ENCODE measurements around the gene SPEM1.

The SPEM1 gene

GRCh38 chr17:7403043-7403726 is 16.9 kb upstream of the SPEM1 start:
- DNase-seq: no peak

GRCh38 chr17:7403727-7403976 is 16.5 kb upstream of the SPEM1 start:
- DNase-seq: no peak

GRCh38 chr17:7403977-7404736 is 16.0 kb upstream of the SPEM1 start, which contains the start of gene TMEM256:
TMEM256 (minus strand) TSS chr17:7404097; CDS start chr17:7404084, 13 bp downstream.
- DNase-seq: peak; percentile 92 to 99 (median 96)

- peak in 3 of 5 donors; percentile 63 to 78 (median 69) for DNase-seq
Observed at GRCh38 chr17:7404737-7405349, 15.3 kb upstream of the SPEM1 start.

- no peak for DNase-seq
Observed at GRCh38 chr17:7405350-7406234, 14.5 kb upstream of the SPEM1 start.

- DNase-seq: no peak
Observed at GRCh38 chr17:7406235-7406825, 13.8 kb upstream of the SPEM1 start.

GRCh38 chr17:7407082-7407481 is 13.0 kb upstream of the SPEM1 start:
- DNase-seq: no peak

GRCh38 chr17:7407485-7408251 is 12.5 kb upstream of the SPEM1 start, which contains the start of gene NLGN2:
NLGN2 (plus strand) TSS chr17:7407845; CDS start chr17:7408256, 411 bp downstream.
- no peak for DNase-seq

- DNase-seq: peak in 1 of 5 donors; percentile 24
Observed at GRCh38 chr17:7408252-7408727, 11.8 kb upstream of the SPEM1 start.

GRCh38 chr17:7408863-7409262 is 11.3 kb upstream of the SPEM1 start:
- no peak for DNase-seq

GRCh38 chr17:7409716-7410115 is 10.4 kb upstream of the SPEM1 start:
- no peak for DNase-seq

GRCh38 chr17:7410634-7411426 is 9.3 kb upstream of the SPEM1 start:
- DNase-seq: no peak

GRCh38 chr17:7411427-7411750 is 8.7 kb upstream of the SPEM1 start:
- DNase-seq: no peak

- DNase-seq: no peak
Observed at GRCh38 chr17:7413346-7413985, 6.7 kb upstream of the SPEM1 start.

- DNase-seq: no peak
Observed at GRCh38 chr17:7414837-7415236, 5.3 kb upstream of the SPEM1 start.

GRCh38 chr17:7415784-7416183 is 4.3 kb upstream of the SPEM1 start:
- DNase-seq: no peak

- DNase-seq: no peak
Observed at GRCh38 chr17:7416323-7416722, 3.8 kb upstream of the SPEM1 start.

- no peak for DNase-seq
Observed at GRCh38 chr17:7417056-7417655, 3.0 kb upstream of the SPEM1 start.

- no peak for DNase-seq
Observed at GRCh38 chr17:7418472-7419152, 1.5 kb upstream of the SPEM1 start.
